Central memory CD8-positive, alpha-beta T cell (primary cell): ENCODE measurements around the gene HDAC4.
"Not testable (repeated sequence)": the region's sequence is repeated elsewhere in the genome, so short reads cannot be mapped to it uniquely, and the experiment has no call there.

Source experiments
- ATAC-seq: fragments of 150-1000 bp; cut with Tn5 transposase; replicated peaks from 2 replicates; pipeline ENCODE4 v1.10.0; 2022; ENCODE audit warnings: mild to moderate bottlenecking, moderate FRiP score, moderate number of reproducible peaks; ENCODE audit not compliant: poor library complexity, severe bottlenecking; ENCODE audit errors: extremely low read depth
- DNase-seq, 2 donors: peaks; one replicate each; pipeline ENCODE4 v3.0.0; 2021; ENCODE audit warnings: low spot score in 2 of 2
- H3K27ac Mint-ChIP-seq: one replicate; pipeline ENCODE4 v1.8.0; 2022; ENCODE audit warnings: low read depth, mild to moderate bottlenecking, moderate library complexity, mixed read lengths
- H3K27me3 Mint-ChIP-seq: one replicate; pipeline ENCODE4 v1.8.0; 2022; ENCODE audit warnings: mixed read lengths
- H3K36me3 Mint-ChIP-seq: one replicate; pipeline ENCODE4 v1.8.0; 2022; ENCODE audit warnings: mild to moderate bottlenecking, moderate library complexity, mixed read lengths; ENCODE audit not compliant: insufficient read depth
- H3K4me1 Mint-ChIP-seq: one replicate; pipeline ENCODE4 v1.8.0; 2022; ENCODE audit warnings: mixed read lengths
- H3K4me3 Mint-ChIP-seq: one replicate; pipeline ENCODE4 v1.8.0; 2022; ENCODE audit warnings: mild to moderate bottlenecking, moderate library complexity, mixed read lengths
- H3K9me3 Mint-ChIP-seq: one replicate; pipeline ENCODE4 v1.8.0; 2022; ENCODE audit warnings: mixed read lengths

The HDAC4 gene

GRCh38 chr2:239285071-239285931 is 115.5 kb downstream of the HDAC4 start:
- peaks cover 4% of the 10 kb centered on the region for H3K36me3 Mint-ChIP-seq
- no peaks in the 10 kb centered on the region for H3K9me3 Mint-ChIP-seq
- DNase-seq: no peak
- no peaks in the 10 kb centered on the region for H3K27me3 Mint-ChIP-seq
- peak overlapping the region; percentile 95 for H3K27ac Mint-ChIP-seq
- peak overlapping the region; percentile 49 for H3K4me3 Mint-ChIP-seq
- peaks cover 55% of the 10 kb centered on the region for H3K4me1 Mint-ChIP-seq
- peak; percentile 31 for ATAC-seq

- no peak for ATAC-seq
- no peaks in the 10 kb centered on the region for H3K27me3 Mint-ChIP-seq
- H3K4me3 Mint-ChIP-seq: peak overlapping the region; percentile 49
- H3K9me3 Mint-ChIP-seq: no peaks in the 10 kb centered on the region
- no peak for DNase-seq
- H3K36me3 Mint-ChIP-seq: no peaks in the 10 kb centered on the region
- H3K4me1 Mint-ChIP-seq: peaks cover 43% of the 10 kb centered on the region
- H3K27ac Mint-ChIP-seq: peak overlapping the region; percentile 22
Measured at GRCh38 chr2:239283961-239284795, 116.6 kb downstream of the HDAC4 start.

GRCh38 chr2:239283288-239283945 is 117.4 kb downstream of the HDAC4 start:
- H3K36me3 Mint-ChIP-seq: no peaks in the 10 kb centered on the region

DNA sequence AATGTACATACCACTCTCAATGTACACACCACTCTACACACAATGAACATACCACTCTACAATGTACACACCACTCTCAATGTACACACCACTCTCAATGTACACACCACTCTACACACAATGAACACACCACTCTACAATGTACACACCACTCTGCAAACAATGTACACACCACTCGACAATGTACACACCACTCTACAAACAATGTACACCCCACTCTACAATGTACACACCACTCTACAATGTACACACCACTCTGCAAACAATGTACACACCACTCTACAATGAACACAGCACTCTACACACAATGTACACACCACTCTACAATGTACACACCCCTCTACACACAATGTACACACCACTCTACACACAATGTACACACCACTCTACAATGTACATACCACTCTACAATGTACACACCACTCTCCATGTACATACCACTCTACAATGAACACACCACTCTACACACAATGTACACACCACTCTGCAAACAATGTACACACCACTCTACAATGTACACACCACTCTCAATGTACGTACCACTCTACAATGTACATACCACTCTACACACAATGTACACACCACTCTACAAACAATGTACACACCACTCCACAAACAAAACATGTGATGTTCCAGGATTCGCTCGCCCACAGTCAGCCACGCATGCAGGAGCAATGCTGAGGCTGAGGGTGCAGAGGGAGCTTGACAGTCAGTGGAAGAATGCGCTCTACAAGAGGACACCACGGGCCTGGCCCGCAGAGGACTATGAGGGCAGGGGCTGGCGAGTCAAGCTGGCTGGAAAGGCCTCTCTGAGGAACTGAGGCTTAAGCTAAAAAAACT is 118.2 kb downstream of the HDAC4 start:
- ATAC-seq (no peak), DNase-seq (no peak)
- Mint-ChIP-seq H3K27me3 (no peaks in the 10 kb centered on the region), H3K4me1 (peaks cover 30% of the 10 kb centered on the region), H3K9me3 (no peaks in the 10 kb centered on the region), H3K36me3 (no peaks in the 10 kb centered on the region), H3K27ac (no peak overlapping the region), H3K4me3 (no peak overlapping the region)

More at GRCh38 chr2:239283288-239283945, 117.4 kb downstream of the HDAC4 start:
- Mint-ChIP-seq H3K27me3 (no peaks in the 10 kb centered on the region), H3K27ac (no peak overlapping the region), H3K9me3 (no peaks in the 10 kb centered on the region), H3K4me1 (peaks cover 37% of the 10 kb centered on the region), H3K4me3 (no peak overlapping the region)
- no peak for ATAC-seq
- no peak for DNase-seq

- not testable (repeated sequence) for H3K9me3 Mint-ChIP-seq, DNase-seq, H3K4me3 Mint-ChIP-seq, ATAC-seq, H3K36me3 Mint-ChIP-seq, H3K27ac Mint-ChIP-seq, H3K27me3 Mint-ChIP-seq
- peaks cover 18% of the 10 kb centered on the region for H3K4me1 Mint-ChIP-seq
Measured at GRCh38 chr2:239280296-239281017, 120.4 kb downstream of the HDAC4 start.

- no peaks in the 10 kb centered on the region for H3K27me3 Mint-ChIP-seq
- H3K36me3 Mint-ChIP-seq: peaks cover 6% of the 10 kb centered on the region
- H3K4me3 Mint-ChIP-seq: no peak overlapping the region
- no peak overlapping the region for H3K27ac Mint-ChIP-seq
- H3K4me1 Mint-ChIP-seq: peaks cover 18% of the 10 kb centered on the region
- ATAC-seq (no peak), DNase-seq (no peak)
- H3K9me3 Mint-ChIP-seq: no peaks in the 10 kb centered on the region
Measured at GRCh38 chr2:239279508-239280295, 121.1 kb downstream of the HDAC4 start.

DNA sequence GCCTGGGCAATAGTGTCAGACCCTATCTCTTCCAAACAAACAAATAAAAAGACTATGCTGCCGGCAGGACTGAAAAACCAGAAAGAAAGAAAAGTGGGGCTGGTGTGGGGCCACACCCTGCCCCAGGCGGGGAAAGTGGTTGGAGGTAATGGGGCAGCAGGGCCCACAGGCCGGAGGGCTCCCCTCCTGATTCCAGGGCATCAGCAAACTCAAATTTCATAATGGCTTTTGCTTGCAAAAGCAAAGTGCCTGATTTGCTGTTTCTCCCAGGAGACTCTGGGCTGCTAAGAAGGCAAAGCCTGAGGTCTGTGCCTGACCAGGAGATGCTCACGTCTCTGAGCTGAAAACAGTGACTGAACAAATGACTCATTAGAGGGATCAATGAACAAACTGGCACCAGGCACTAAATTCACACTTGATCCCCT is 121.9 kb downstream of the HDAC4 start:
- H3K4me1 Mint-ChIP-seq: peaks cover 24% of the 10 kb centered on the region
- ATAC-seq (no peak), DNase-seq (no peak)
- no peaks in the 10 kb centered on the region for H3K27me3 Mint-ChIP-seq
- no peak overlapping the region for H3K27ac Mint-ChIP-seq
- H3K9me3 Mint-ChIP-seq: no peaks in the 10 kb centered on the region
- H3K36me3 Mint-ChIP-seq: peaks cover 8% of the 10 kb centered on the region
- no peak overlapping the region for H3K4me3 Mint-ChIP-seq

DNA sequence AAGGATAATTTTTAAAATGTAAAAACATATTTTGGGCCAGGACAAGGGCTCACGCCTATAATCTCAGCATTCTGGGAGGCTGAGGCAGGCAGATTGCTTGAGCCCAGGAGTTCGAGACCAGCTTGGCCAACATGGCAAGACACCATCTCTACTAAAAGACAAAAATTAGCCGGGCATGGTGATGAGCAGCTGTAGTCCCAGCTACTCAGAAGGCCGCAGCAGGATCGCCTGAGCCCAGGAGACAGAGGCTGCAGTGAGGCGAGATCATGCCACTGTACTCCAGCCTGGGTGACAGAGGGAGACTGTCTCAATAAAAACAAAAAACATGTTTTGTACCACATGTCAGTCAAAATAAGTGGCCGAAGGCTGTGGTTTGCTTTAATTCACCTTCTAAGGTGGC is 122.5 kb downstream of the HDAC4 start:
- H3K4me1 Mint-ChIP-seq: peaks cover 30% of the 10 kb centered on the region
- no peak overlapping the region for H3K27ac Mint-ChIP-seq
- H3K9me3 Mint-ChIP-seq: no peaks in the 10 kb centered on the region
- H3K4me3 Mint-ChIP-seq: no peak overlapping the region
- peaks cover 8% of the 10 kb centered on the region for H3K36me3 Mint-ChIP-seq
- ATAC-seq (no peak), DNase-seq (no peak)
- no peaks in the 10 kb centered on the region for H3K27me3 Mint-ChIP-seq

- DNase-seq (no peak), ATAC-seq (no peak)
- peak overlapping the region; percentile 19 for H3K4me3 Mint-ChIP-seq
- H3K9me3 Mint-ChIP-seq: no peaks in the 10 kb centered on the region
- peaks cover 39% of the 10 kb centered on the region for H3K4me1 Mint-ChIP-seq
- H3K27me3 Mint-ChIP-seq: no peaks in the 10 kb centered on the region
- H3K27ac Mint-ChIP-seq: peak overlapping the region; percentile 21
- H3K36me3 Mint-ChIP-seq: peaks cover 8% of the 10 kb centered on the region
Measured at GRCh38 chr2:239277401-239278085, 123.3 kb downstream of the HDAC4 start.

DNA sequence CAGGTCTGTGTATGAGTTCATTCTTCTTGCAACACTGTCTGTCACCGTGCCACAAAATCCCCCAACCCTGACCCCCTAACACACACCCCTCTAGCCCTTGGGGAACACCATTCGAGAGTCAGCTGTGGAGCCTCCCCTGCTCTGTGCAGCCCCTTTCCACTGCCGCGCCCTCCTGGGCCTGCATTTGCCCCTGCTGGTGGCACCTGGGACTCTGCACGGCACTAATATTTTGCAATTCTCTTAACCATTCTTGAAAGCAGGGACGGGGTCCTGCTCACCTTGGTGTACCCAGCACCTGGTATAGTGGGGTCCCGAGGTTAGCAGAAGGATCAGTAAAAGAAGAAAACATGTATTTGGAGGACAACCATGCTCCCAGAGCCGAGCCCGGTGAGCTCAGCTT is 124.0 kb downstream of the HDAC4 start:
- H3K4me1 Mint-ChIP-seq: peaks cover 39% of the 10 kb centered on the region
- no peaks in the 10 kb centered on the region for H3K27me3 Mint-ChIP-seq
- no peaks in the 10 kb centered on the region for H3K9me3 Mint-ChIP-seq
- H3K27ac Mint-ChIP-seq: no peak overlapping the region
- ATAC-seq: no peak
- no peak overlapping the region for H3K4me3 Mint-ChIP-seq
- DNase-seq: no peak
- H3K36me3 Mint-ChIP-seq: peaks cover 8% of the 10 kb centered on the region
